ENCODE data around the gene PHF5A.

PHF5A gene

GRCh38 chr22:41468381-41469217 is at the start of gene PHF5A, which contains the start of gene ACO2:
Gene PHF5A (minus strand): TSS chr22:41468692. CDS start chr22:41468653, 39 bp downstream.
Gene ACO2 (plus strand): TSS chr22:41469117. CDS start chr22:41469147, 30 bp downstream.
- peak; percentile 97 to 98 (median 98) for DNase-seq (ENCODE audit: low read depth in 3 of 3)

- DNase-seq (ENCODE audit: low read depth in 3 of 3): no peak
These were observed 49.5 kb upstream of the PHF5A start for GRCh38 chr22:41518048-41518347.

- DNase-seq (ENCODE audit: low read depth in 3 of 3): peak in 1 of 3 experiments; percentile 44
These were observed 48.9 kb upstream of the PHF5A start for GRCh38 chr22:41517172-41518047.

- DNase-seq (ENCODE audit: low read depth in 3 of 3): no peak
These were observed 48.0 kb upstream of the PHF5A start for GRCh38 chr22:41516462-41516861.

GRCh38 chr22:41513391-41513790 is 44.9 kb upstream of the PHF5A start:
- no peak for DNase-seq (ENCODE audit: low read depth in 3 of 3)

GRCh38 chr22:41512421-41513194 is 44.1 kb upstream of the PHF5A start:
- DNase-seq (ENCODE audit: low read depth in 3 of 3): no peak

GRCh38 chr22:41511521-41511968 is 43.1 kb upstream of the PHF5A start:
- DNase-seq (ENCODE audit: low read depth in 3 of 3): no peak

- no peak for DNase-seq (ENCODE audit: low read depth in 3 of 3)
These were observed 40.3 kb upstream of the PHF5A start for GRCh38 chr22:41508770-41509170.

- no peak for DNase-seq (ENCODE audit: low read depth in 3 of 3)
These were observed 39.0 kb upstream of the PHF5A start for GRCh38 chr22:41507330-41508063.

- DNase-seq (ENCODE audit: low read depth in 3 of 3): no peak
These were observed 37.2 kb upstream of the PHF5A start for GRCh38 chr22:41505511-41506220.

- DNase-seq (ENCODE audit: low read depth in 3 of 3): no peak
These were observed 36.3 kb upstream of the PHF5A start for GRCh38 chr22:41504816-41505215.

GRCh38 chr22:41504397-41504796 is 35.9 kb upstream of the PHF5A start:
- no peak for DNase-seq (ENCODE audit: low read depth in 3 of 3)

- DNase-seq (ENCODE audit: low read depth in 3 of 3): no peak
These were observed 32.7 kb upstream of the PHF5A start for GRCh38 chr22:41501209-41501608.

GRCh38 chr22:41500303-41500702 is 31.8 kb upstream of the PHF5A start:
- DNase-seq (ENCODE audit: low read depth in 3 of 3): no peak

- DNase-seq (ENCODE audit: low read depth in 3 of 3): no peak
These were observed 31.3 kb upstream of the PHF5A start for GRCh38 chr22:41499624-41500280.

- DNase-seq (ENCODE audit: low read depth in 3 of 3): no peak
These were observed 29.9 kb upstream of the PHF5A start for GRCh38 chr22:41498303-41498835.

GRCh38 chr22:41491374-41492100 is 23.0 kb upstream of the PHF5A start:
- no peak for DNase-seq (ENCODE audit: low read depth in 3 of 3)

GRCh38 chr22:41488596-41489385 is 20.3 kb upstream of the PHF5A start:
- DNase-seq (ENCODE audit: low read depth in 3 of 3): no peak
